Stimulated activated CD8-positive, alpha-beta memory T cell treated with anti-CD3 and anti-CD28 coated beads, Interleukin-2, amount 100 ng/mL, for 1 hour (primary cell): Measurements from ENCODE around the gene LARGE1.

ENCODE experiments used
- DNase-seq, 2 donors: peaks; one replicate each; pipeline ENCODE4 v3.0.0-alpha.2; 2020; ENCODE audit warnings: low read depth in 2 of 2

LARGE1 gene

DNA sequence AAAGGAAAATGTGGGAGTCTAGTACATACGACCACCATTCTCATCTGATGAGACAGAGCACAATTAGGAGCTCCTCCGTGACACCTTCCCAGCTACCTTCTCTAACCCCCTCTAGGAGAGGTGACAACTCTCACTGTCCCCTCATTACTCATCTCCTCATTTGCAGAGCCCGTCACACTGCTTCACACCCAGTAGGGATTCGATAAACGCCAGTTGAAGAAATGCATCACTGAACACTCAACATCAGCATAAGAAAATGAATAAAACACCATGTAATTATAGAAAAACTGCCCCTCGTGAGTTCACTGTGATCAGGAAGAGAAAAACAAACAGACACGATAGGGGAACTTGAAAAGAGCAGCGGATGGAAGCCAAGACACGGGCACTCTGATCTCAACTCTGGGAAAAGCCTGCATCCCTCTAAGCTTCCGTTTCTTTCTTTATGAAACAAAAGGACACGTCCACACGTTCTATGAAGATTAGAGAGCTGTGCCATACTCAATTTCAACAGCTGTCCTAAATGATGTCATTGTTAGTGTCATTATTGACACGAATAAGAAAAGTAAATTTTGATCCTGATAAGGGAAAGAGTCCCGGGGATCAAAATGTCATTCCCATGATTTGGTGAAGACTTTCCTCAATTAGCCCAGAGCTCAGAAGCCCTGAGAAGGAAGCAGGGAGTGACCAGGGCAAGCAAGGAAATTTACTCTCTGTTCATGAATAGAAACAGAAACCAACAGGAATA, 356.9 kb downstream of the LARGE1 start:
- no peak for DNase-seq

GRCh38 chr22:33562501-33562900, 357.8 kb downstream of the LARGE1 start:
- DNase-seq, result no peak

DNA sequence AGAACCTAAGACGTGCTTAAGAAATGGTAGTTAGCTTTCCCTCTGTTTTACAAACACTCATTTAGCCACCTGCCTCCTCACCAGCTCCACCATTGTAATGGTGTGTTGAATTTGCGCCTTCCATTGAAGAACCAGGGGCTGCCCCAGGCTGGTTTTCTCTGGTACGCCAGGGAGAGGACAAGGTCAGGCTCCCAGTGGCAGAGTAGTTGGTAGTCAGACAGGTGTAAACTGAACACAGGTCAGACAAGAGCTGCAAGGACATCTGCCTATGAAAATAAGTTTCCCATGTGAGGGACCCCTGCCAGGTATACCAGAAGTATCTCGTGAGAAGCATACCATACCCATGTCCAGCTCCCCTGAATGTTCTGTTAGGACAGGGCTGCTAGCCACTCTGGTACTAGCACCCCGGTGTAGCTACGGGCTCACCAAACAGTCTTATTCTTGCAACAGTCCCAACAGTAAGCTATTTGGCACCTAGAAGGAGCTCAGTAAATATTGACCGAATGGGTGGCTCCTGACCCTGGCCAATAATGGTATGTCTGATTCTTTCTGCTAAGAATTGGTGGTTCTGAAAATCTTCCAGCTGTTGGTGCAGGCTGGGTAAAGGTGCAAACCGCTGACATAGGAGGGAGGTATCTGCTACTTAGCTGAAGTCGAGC, 359.0 kb downstream of the LARGE1 start:
- no peak for DNase-seq

- DNase-seq, result no peak
Measured at GRCh38 chr22:33557836-33558235, 362.4 kb downstream of the LARGE1 start.

DNA sequence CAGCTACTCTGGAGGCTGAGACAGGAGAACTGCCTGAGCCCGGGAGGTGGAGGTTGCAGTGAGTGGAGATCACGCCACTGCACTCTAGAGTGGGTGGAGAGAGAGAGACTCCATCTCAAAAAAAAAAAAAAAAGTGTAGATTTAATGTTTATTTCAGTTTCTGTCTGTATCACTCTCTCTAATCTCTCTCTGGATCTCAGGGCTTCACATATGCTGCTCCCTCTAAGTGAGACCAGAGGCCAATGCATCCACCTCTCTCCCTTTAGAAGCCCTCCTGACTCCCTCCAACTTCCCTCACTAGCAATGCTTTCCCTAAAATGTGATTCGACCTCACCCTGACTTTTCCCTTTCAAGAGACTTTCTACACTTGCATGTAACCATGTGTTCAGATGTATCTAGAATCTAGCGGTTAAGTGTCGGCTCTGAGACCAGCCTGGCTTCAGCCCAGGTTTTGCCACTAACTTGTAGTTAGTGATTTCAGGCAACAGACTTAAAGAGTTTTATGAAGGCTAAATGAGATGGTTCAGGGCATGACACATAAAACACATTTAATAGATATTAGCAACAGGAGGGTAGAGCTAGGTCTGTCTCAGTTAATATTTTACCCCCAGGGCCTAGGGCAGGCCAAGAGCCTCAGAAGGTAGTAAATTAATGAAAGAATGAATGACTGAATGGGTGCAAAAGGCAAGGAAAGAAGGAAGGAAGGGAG, 364.3 kb downstream of the LARGE1 start:
- DNase-seq, result no peak

- DNase-seq, result no peak
Measured at GRCh38 chr22:33553493-33553892, 366.8 kb downstream of the LARGE1 start.

DNA sequence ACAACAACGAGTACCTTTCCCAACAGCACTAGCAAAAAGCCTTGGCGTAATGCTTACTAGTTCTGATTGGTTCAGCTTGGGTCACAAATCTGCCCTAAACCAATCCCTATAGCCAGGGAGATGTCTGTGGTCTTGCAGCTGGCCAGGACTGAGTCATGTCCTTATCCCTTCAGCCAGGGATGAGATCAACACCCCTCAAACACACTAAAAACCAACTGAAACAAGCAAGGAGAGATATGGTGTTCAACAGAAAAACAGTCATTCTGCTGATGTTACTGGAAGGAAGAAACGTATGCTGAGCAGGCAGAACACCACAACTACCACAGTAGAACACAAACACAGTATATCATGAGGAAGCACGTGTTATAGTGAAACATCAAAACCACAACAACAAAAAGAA, 375.6 kb downstream of the LARGE1 start:
- no peak for DNase-seq

DNA sequence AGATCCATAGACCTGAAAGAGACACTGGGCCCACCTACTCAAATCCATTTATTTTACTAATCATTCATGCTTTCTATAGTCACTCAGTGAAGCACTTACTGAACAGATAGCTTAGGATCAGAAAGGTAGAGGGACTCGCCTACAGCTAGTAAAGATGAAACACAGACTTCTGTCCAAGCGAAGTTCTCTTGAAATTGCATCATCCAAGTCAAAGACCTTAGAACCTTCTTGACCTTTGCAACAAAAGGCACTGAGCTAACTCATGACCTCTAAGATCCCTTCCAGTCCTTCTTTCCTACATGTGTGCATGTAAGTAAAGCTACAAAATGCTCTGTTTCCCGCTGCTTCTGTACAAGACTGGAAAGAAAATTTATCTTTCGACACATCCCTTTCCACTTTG, 377.6 kb downstream of the LARGE1 start:
- no peak for DNase-seq

DNA sequence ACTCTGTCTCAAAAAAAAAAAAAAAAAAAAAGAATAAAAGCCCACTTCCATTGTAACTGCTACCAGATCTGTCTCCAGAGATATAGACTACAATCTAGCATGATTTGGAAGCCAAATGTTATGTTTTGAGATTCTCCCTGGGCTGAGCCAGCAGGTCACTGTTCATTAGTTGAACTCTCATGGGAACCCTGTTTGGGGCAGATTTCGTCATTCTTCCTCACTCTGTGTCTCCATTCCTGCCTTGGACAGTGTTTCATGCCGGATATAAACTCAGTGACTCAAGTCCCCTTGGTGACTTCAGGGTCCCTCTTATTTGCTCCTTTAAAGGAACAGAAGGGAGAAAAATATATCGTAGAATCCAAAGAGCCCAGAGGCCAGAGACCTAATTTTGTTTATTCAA, 378.1 kb downstream of the LARGE1 start:
- no peak for DNase-seq

DNA sequence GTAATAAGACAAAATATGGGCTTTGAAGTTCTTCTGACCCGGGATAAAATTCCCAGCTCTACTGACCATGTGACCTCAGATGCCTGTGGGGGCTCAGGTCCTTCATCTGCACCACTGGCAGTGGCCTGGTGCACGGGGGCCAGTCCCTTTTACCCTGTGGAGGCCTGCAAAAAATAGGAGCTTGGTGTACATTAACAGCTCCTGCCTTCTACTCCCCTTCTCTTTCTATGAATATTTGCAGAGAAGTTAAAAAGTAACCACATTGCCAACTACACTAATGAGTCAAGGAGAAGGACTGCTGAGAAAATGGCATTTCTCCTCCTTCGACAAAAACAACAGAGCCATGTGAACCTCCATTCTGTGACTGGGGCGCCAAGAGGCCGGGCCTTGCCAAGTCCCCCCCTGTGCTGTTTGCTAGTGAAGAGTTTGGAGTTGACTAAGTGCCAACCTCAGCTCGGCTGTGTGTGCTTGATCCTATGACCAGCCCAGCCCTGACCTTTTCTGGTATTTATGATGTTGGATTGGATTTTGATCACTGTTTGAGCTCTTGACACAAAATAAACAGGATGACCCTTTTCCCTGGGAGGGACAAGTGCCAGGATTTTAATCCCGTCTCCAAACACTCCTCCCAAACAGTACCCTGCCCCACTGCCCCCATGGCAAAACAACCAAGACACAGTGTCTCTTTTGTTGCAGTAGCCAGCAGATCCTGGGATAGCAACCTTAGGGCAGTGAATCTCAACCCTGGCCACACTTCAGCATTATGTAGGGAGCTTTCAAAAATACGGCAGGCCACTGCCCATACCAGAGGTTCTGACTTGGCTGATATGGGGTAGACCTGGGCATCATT, 380.1 kb downstream of the LARGE1 start:
- DNase-seq, result no peak

- no peak for DNase-seq
Measured at GRCh38 chr22:33539202-33539901, 380.9 kb downstream of the LARGE1 start.

DNA sequence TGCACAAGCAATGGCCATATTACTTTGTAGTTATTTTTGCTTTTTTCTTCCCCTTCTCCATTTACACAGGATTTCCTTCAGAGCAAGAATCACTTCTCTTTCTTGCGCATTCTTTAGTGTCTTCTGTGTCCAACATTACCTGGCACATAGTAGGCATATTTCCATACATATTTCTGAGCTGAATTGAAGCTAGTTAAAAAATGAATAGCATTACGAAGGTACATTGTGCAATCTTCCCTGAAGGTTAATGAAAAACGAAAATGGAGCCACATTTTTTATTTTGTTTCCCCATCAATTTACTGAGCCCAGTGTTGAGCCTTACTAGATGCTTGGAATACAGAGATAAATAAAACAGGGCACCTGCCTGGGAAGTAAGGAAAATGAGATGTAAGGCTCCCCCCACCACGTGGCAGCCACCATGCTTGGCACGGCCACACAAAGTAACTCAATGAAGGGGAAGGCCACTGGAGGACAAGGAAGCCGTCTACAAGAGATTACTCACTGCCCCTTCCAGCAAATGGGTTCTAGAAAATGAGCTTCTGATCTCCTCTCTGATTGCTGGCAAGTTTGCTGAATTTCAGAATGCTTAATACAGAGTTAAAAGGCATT, 381.9 kb downstream of the LARGE1 start:
- no peak for DNase-seq

GRCh38 chr22:33537059-33537458, 383.2 kb downstream of the LARGE1 start:
- no peak for DNase-seq

GRCh38 chr22:33535937-33536875, 384.1 kb downstream of the LARGE1 start:
- no peak for DNase-seq

DNA sequence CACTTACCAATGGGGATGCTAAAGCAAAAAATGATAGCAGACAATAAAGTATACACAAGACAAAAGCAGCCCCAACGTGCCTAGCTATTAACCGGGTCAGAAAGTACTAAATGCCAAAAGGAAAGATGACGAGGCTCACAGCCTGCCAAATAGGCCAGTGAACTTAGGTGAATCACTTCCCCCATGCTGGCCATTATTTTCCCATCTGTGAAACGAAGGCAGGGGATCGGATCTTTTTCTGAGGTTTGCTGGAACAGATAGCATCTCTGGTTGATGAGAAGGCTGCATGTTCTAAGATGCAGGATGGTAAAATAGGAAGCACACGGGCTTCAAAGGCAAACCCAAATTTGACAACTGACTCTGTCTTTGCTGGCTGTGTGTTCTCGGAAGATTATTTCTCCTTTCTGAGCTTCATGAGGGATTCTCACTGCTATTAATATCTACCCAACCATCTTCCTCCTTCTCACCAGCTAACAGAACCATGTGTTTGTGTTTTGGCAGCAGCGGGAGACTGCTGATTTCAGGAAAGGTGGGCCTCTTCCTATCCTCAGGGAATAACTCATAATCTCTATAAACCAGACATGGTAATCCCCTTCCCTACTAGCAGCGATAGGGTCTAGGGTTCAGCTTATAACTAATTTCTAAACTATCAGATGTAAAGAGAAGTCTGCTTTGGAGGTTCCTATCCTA, 390.7 kb downstream of the LARGE1 start:
- no peak for DNase-seq

DNA sequence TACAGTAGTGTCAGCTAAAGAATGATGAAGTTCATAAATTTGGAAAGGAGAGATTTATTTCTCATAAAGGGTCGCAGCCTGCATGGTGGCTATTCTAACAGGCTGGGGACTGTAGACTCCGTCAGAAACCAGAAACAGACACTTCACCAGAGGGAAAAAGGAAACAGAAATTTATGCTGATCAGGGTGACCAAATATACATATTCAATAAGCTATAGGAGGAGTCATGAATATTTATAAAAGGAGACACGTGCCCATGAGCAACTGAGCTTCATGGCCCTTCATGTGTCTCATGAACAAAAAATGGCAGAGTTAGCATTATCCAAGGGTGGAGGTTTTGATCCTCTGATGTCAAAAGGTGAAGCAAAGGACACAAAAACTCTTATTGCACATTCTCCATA, 392.1 kb downstream of the LARGE1 start:
- no peak for DNase-seq

- DNase-seq, result no peak
Measured at GRCh38 chr22:33526434-33527107, 393.7 kb downstream of the LARGE1 start.

DNA sequence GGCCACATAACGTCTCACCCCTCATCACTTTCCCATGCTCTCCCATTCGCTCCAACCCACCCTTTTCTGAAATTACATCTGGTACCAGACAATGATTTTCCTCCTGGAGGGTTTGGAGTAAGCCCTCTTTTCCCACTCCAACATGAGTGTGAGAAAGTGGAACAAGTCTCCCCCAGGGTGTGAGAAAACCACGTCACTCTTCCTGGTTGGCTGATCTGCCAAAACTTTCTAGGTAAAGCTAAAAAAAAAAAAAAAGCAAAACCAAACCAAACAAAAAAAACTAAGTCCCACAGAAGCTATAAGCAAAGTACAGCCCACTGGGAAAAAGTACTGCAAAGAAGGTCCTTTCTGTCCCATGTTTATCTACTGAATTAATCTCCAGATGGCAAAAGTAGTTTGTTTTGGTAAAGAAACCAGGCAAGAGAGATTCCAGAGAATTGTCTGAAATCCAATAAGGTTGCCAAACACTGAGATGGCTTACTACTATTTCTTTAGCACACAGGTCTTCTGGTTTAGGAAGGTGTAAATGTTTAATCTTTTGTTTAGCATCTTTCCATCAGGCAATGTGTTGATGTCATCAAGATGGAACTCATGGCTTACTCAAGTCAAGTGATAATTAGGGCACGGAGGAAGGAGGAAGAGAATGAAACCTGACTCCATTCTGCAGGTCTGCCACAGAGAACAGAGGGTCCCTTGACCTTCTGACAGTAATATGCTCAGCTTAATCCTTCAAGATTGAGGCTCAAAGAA, 395.6 kb downstream of the LARGE1 start:
- DNase-seq, result no peak
